Dedifferentiated amniotic fluid mesenchymal stem cell (primary cell): ENCODE data around the gene CTNND2.

Experiments used
- DNase-seq: peaks from one replicate; pipeline ENCODE4 v3.0.0-alpha.2; 2016; ENCODE audit errors: extremely low spot score

CTNND2 gene

GRCh38 chr5:11174591-11174990 lies 729.7 kb downstream of the CTNND2 start:
- no peak for DNase-seq

- no peak for DNase-seq
These were observed 731.8 kb downstream of the CTNND2 start for GRCh38 chr5:11172484-11172883.

GRCh38 chr5:11171236-11171635 lies 733.0 kb downstream of the CTNND2 start:
- no peak for DNase-seq

- no peak for DNase-seq
These were observed 737.3 kb downstream of the CTNND2 start for GRCh38 chr5:11166923-11167322.

- DNase-seq = no peak
These were observed 739.5 kb downstream of the CTNND2 start for GRCh38 chr5:11164531-11165294.

- DNase-seq = no peak
These were observed 747.1 kb downstream of the CTNND2 start for GRCh38 chr5:11157132-11157531.

- DNase-seq = no peak
These were observed 750.4 kb downstream of the CTNND2 start for GRCh38 chr5:11153670-11154382.

- no peak for DNase-seq
These were observed 751.9 kb downstream of the CTNND2 start for GRCh38 chr5:11152368-11152767.

GRCh38 chr5:11150976-11151375 lies 753.3 kb downstream of the CTNND2 start:
- no peak for DNase-seq

GRCh38 chr5:11148810-11149539 lies 755.3 kb downstream of the CTNND2 start:
- no peak for DNase-seq

GRCh38 chr5:11146171-11146570 lies 758.1 kb downstream of the CTNND2 start:
- no peak for DNase-seq

- DNase-seq = no peak
These were observed 760.6 kb downstream of the CTNND2 start for GRCh38 chr5:11143456-11144267.

- no peak for DNase-seq
These were observed 764.9 kb downstream of the CTNND2 start for GRCh38 chr5:11139217-11139865.

- no peak for DNase-seq
These were observed 774.1 kb downstream of the CTNND2 start for GRCh38 chr5:11130131-11130530.

- DNase-seq = no peak
These were observed 776.2 kb downstream of the CTNND2 start for GRCh38 chr5:11128021-11128420.

- DNase-seq = no peak
These were observed 777.4 kb downstream of the CTNND2 start for GRCh38 chr5:11126844-11127243.

GRCh38 chr5:11121885-11122284 lies 782.4 kb downstream of the CTNND2 start:
- no peak for DNase-seq

GRCh38 chr5:11110128-11110527 lies 794.1 kb downstream of the CTNND2 start:
- no peak for DNase-seq

GRCh38 chr5:11105696-11106095 lies 798.5 kb downstream of the CTNND2 start:
- no peak for DNase-seq

- DNase-seq = no peak
These were observed 799.6 kb downstream of the CTNND2 start for GRCh38 chr5:11104651-11105112.

- DNase-seq = no peak
These were observed 800.0 kb downstream of the CTNND2 start for GRCh38 chr5:11104210-11104609.
